Neural crest cell (in vitro differentiated cells): ENCODE results near the gene NAA38. TPM values are rescaled to one million over a fixed set of nuclear protein-coding genes. Genes with fewer than 3 reads are reported as not detected.

Experiments used
- DNase-seq: peaks from one replicate; pipeline ENCODE4 v3.0.0; 2021; ENCODE audit warnings: low read depth, mixed read lengths, low spot score
- H3K27ac Mint-ChIP-seq: one replicate; pipeline ENCODE4 v1.8.0; 2021; ENCODE audit warnings: mild to moderate bottlenecking, mixed read lengths; ENCODE audit not compliant: unreplicated experiment
- H3K27me3 Mint-ChIP-seq: 2 replicates; pipeline ENCODE4 v1.8.0; 2021; ENCODE audit warnings: low read depth, mild to moderate bottlenecking, mixed read lengths
- H3K36me3 Mint-ChIP-seq: 2 replicates; pipeline ENCODE4 v1.8.0; 2021; ENCODE audit warnings: low read depth, mild to moderate bottlenecking, mixed read lengths
- H3K4me1 Mint-ChIP-seq: 2 replicates; pipeline ENCODE4 v1.8.0; 2021; ENCODE audit warnings: mixed read lengths
- H3K4me3 Mint-ChIP-seq: one replicate; pipeline ENCODE4 v1.8.0; 2021; ENCODE audit warnings: mild to moderate bottlenecking, mixed read lengths
- H3K9me3 Mint-ChIP-seq: 2 replicates; pipeline ENCODE4 v1.8.0; 2021; ENCODE audit warnings: mixed read lengths
- CTCF ChIP-seq: fragments of 200-600 bp; sonication (generic); conservative IDR thresholded peaks from 2 replicates; pipeline ENCODE4 v1.5.0; 2021; ENCODE audit warnings: antibody characterized with exemption, mild to moderate bottlenecking
- total RNA-seq: library from RNA; stranded (reverse); gene quantifications from 2 replicates; pipeline ENCODE4 v1.2.1, GENCODE V29; 2021

NAA38 gene
- total RNA-seq, 1 donor from 2014 or later, result 83.4 TPM

- Mint-ChIP-seq H3K9me3 (no peaks in the 10 kb centered on the region), H3K4me1 (peaks cover 43% of the 10 kb centered on the region), H3K4me3 (peak overlapping the region; percentile 97), H3K27me3 (peaks cover 3% of the 10 kb centered on the region), H3K36me3 (no peaks in the 10 kb centered on the region), H3K27ac (peak overlapping the region; percentile 96)
- DNase-seq, result peak; percentile 79
- no peak for TF ChIP-seq CTCF
These were observed 12.8 kb downstream of the NAA38 start for GRCh38 chr17:7844292-7845154.

GRCh38 chr17:7843536-7844291, 13.6 kb downstream of the NAA38 start:
- H3K4me3 Mint-ChIP-seq, result peak overlapping the region; percentile 97
- peaks cover 51% of the 10 kb centered on the region for H3K4me1 Mint-ChIP-seq
- H3K9me3 Mint-ChIP-seq, result no peaks in the 10 kb centered on the region
- peaks cover 5% of the 10 kb centered on the region for H3K27me3 Mint-ChIP-seq
- peak; percentile 72 for DNase-seq
- no peak for TF ChIP-seq CTCF
- H3K27ac Mint-ChIP-seq, result peak overlapping the region; percentile 99
- H3K36me3 Mint-ChIP-seq, result peaks cover 2% of the 10 kb centered on the region

GRCh38 chr17:7843257-7843535, 14.2 kb downstream of the NAA38 start:
- Mint-ChIP-seq H3K4me3 (peak overlapping the region; percentile 97), H3K4me1 (peaks cover 56% of the 10 kb centered on the region), H3K27me3 (peaks cover 9% of the 10 kb centered on the region), H3K36me3 (peaks cover 3% of the 10 kb centered on the region), H3K27ac (peak overlapping the region; percentile 99), H3K9me3 (no peaks in the 10 kb centered on the region)
- no peak for DNase-seq
- TF ChIP-seq CTCF, result no peak

- Mint-ChIP-seq H3K4me1 (peaks cover 59% of the 10 kb centered on the region), H3K9me3 (no peaks in the 10 kb centered on the region), H3K36me3 (peaks cover 3% of the 10 kb centered on the region), H3K27ac (peak overlapping the region; percentile 99), H3K27me3 (peaks cover 9% of the 10 kb centered on the region), H3K4me3 (peak overlapping the region; percentile 97)
- no peak for DNase-seq
- no peak for TF ChIP-seq CTCF
These were observed 14.7 kb downstream of the NAA38 start for GRCh38 chr17:7842380-7843256.

GRCh38 chr17:7841915-7842379, 15.4 kb downstream of the NAA38 start:
- Mint-ChIP-seq H3K27me3 (peaks cover 10% of the 10 kb centered on the region), H3K4me3 (peak overlapping the region; percentile 97), H3K27ac (peak overlapping the region; percentile 99), H3K4me1 (peaks cover 65% of the 10 kb centered on the region), H3K36me3 (peaks cover 3% of the 10 kb centered on the region), H3K9me3 (no peaks in the 10 kb centered on the region)
- DNase-seq, result peak; percentile 95
- TF ChIP-seq CTCF, result no peak
